Neuronal stem cell (in vitro differentiated cells): ENCODE data around the gene TRAF2.

ENCODE experiments used
- DNase-seq: peaks from one replicate; pipeline ENCODE4 v3.0.0-alpha.2; 2013; ENCODE audit warnings: low spot score
- H2AFZ ChIP-seq: one replicate; pipeline ENCODE4 v1.6.1; 2013; ENCODE audit warnings: mild to moderate bottlenecking, low read length, inconsistent platforms
- H2AK5ac ChIP-seq: 2 replicates; pipeline ENCODE4 v1.6.1; 2013; ENCODE audit warnings: low read depth, mild to moderate bottlenecking, inconsistent platforms, low read length, moderate library complexity, mixed read lengths
- H2BK120ac ChIP-seq: 2 replicates; pipeline ENCODE4 v1.6.1; 2013; ENCODE audit warnings: low read depth, mild to moderate bottlenecking, inconsistent platforms, low read length, moderate library complexity, mixed read lengths
- H2BK12ac ChIP-seq: one replicate; pipeline ENCODE4 v1.6.1; 2013; ENCODE audit warnings: low read length, inconsistent platforms
- H2BK15ac ChIP-seq: 2 replicates; pipeline ENCODE4 v1.6.1; 2013; ENCODE audit warnings: mild to moderate bottlenecking, low read length, inconsistent platforms, mixed read lengths
- H2BK5ac ChIP-seq: one replicate; pipeline ENCODE4 v1.6.1; 2013; ENCODE audit warnings: inconsistent platforms, mild to moderate bottlenecking, low read length, moderate library complexity
- H3K14ac ChIP-seq: one replicate; pipeline ENCODE4 v1.6.1; 2013; ENCODE audit warnings: low read length, inconsistent platforms
- H3K18ac ChIP-seq: 2 replicates; pipeline ENCODE4 v1.6.1; 2013; ENCODE audit warnings: low read length, inconsistent platforms
- H3K23ac ChIP-seq: 2 replicates; pipeline ENCODE4 v1.6.1; 2013; ENCODE audit warnings: low read depth, mild to moderate bottlenecking, mixed read lengths, low read length, inconsistent platforms; ENCODE audit not compliant: poor library complexity
- H3K27ac ChIP-seq: replicated peaks from 3 replicates; pipeline ENCODE4 v1.5.1; 2013; ENCODE audit warnings: low read length, inconsistent platforms
- H3K27me3 ChIP-seq, 3 experiments: 2 replicates each; pipeline ENCODE4 v1.6.1; 2013; ENCODE audit warnings: low read length in 3 of 3, mild to moderate bottlenecking in 2 of 3, inconsistent platforms in 1 of 3, low read depth in 1 of 3, mixed read lengths in 1 of 3, moderate library complexity in 1 of 3; ENCODE audit not compliant: control insufficient read depth in 3 of 3, insufficient read depth in 3 of 3
- H3K36me3 ChIP-seq, 2 donors: replicated peaks in 1 of 2; 2 replicates each; pipeline ENCODE4 v1.6.1; 2013; ENCODE audit warnings: low read length in 2 of 2; ENCODE audit not compliant: control insufficient read depth in 2 of 2, insufficient read depth in 2 of 2
- H3K4ac ChIP-seq: 2 replicates; pipeline ENCODE4 v1.6.1; 2013; ENCODE audit warnings: inconsistent platforms, mild to moderate bottlenecking, low read length, moderate library complexity
- H3K4me1 ChIP-seq, 2 donors: 1 replicate in 1 of 2; 2 replicates in 1 of 2; pipeline ENCODE4 v1.6.1; 2013; ENCODE audit warnings: low read length in 2 of 2, low read depth in 1 of 2; ENCODE audit not compliant: control insufficient read depth in 2 of 2, insufficient read depth in 1 of 2
- H3K4me2 ChIP-seq: one replicate; pipeline ENCODE4 v1.6.1; 2013; ENCODE audit warnings: mild to moderate bottlenecking, low read length, inconsistent platforms; ENCODE audit not compliant: insufficient read depth, poor library complexity, severe bottlenecking
- H3K4me3 ChIP-seq, 2 donors: 2 replicates each; pipeline ENCODE4 v1.5.1; 2013; ENCODE audit warnings: low read length in 2 of 2, mild to moderate bottlenecking in 2 of 2, inconsistent platforms in 1 of 2, moderate library complexity in 1 of 2
- H3K79me1 ChIP-seq: one replicate; pipeline ENCODE4 v1.6.1; 2013; ENCODE audit warnings: low read depth, mild to moderate bottlenecking, inconsistent platforms, low read length, moderate library complexity
- H3K9ac ChIP-seq: one replicate; pipeline ENCODE4 v1.6.1; 2013; ENCODE audit warnings: mild to moderate bottlenecking, low read depth, low read length, inconsistent platforms; ENCODE audit not compliant: poor library complexity
- H3K9me3 ChIP-seq, 2 donors: replicated peaks in 1 of 2; 2 replicates each; pipeline versions ENCODE3 to v1.6.1; 2013; ENCODE audit warnings: low read length in 2 of 2, mild to moderate bottlenecking in 2 of 2, inconsistent platforms in 1 of 2, low read depth in 1 of 2, mixed read lengths in 1 of 2, moderate library complexity in 1 of 2; ENCODE audit not compliant: control insufficient read depth in 2 of 2, insufficient read depth in 1 of 2
- H4K8ac ChIP-seq: one replicate; pipeline ENCODE4 v1.6.1; 2013; ENCODE audit warnings: low read depth, mild to moderate bottlenecking, inconsistent platforms, low read length, moderate library complexity
- H4K91ac ChIP-seq: one replicate; pipeline ENCODE4 v1.6.1; 2013; ENCODE audit warnings: low read length, low read depth, mild to moderate bottlenecking, inconsistent platforms; ENCODE audit not compliant: poor library complexity
- WGBS, 2 donors: extraction: QIAGEN DNeasy Blood & Tissue Kit; methylation state at CpG; one replicate each; pipeline ENCODE4 v1.1.7; 2013; ENCODE audit warnings: missing lambda C conversion rate in 2 of 2, mixed read lengths in 1 of 2; ENCODE audit not compliant: insufficient read length in 2 of 2, insufficient replicate concordance in 1 of 2; ENCODE audit errors: extremely low coverage in 2 of 2; 5-methylcytosine and 5-hydroxymethylcytosine counted together

TRAF2 gene

DNA sequence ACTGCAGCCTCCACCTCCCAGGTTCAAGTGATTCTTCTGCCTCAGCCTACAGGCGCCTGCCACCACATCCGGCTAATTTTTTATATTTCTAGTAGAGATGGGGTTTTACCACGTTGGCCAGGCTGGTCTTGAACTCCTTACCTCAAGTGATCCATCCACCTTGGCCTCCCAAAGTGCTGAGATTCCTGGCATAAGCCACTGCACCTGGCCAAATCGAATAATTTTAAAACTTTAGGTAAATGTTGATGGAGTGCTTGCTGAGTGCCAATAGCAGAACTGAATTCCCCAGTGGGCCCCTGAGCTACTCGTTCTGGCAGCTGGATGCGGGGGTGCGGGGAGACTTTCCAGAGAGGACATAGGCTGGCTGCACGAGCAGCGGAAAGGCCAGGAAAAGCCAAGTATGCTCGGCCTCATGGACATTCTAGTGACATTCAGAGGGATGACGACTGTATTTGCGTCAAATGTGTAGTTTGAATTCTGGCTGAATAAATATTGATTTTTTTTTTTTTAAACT lies 16.8 kb downstream of the TRAF2 start:
- no peak overlapping the region for H2BK120ac ChIP-seq
- no peak overlapping the region for H2BK5ac ChIP-seq
- H3K27me3 ChIP-seq: no peaks in the 10 kb centered on the region
- no peak overlapping the region for H4K8ac ChIP-seq
- H3K4me2 ChIP-seq: no peak overlapping the region
- H3K9ac ChIP-seq: no peak overlapping the region
- H3K79me1 ChIP-seq: peaks cover 17% of the 10 kb centered on the region
- no peak overlapping the region for H2BK12ac ChIP-seq
- no peak overlapping the region for H3K14ac ChIP-seq
- no peak overlapping the region for H3K4me3 ChIP-seq
- no peak overlapping the region for H3K23ac ChIP-seq
- WGBS, 2 donors: no CpG with 5 or more reads among the region's 12 CpGs
- H3K27ac ChIP-seq: no peak overlapping the region
- H3K4me1 ChIP-seq: no peaks in the 10 kb centered on the region
- no peak overlapping the region for H3K18ac ChIP-seq
- no peak overlapping the region for H2BK15ac ChIP-seq
- no peak for DNase-seq
- H2AFZ ChIP-seq: no peak overlapping the region
- peaks cover 57 to 94% of the 10 kb centered on the region in 2 donors for H3K36me3 ChIP-seq
- no peak overlapping the region for H2AK5ac ChIP-seq
- H4K91ac ChIP-seq: no peak overlapping the region
- no peak overlapping the region for H3K4ac ChIP-seq
- H3K9me3 ChIP-seq: no peaks in the 10 kb centered on the region

DNA sequence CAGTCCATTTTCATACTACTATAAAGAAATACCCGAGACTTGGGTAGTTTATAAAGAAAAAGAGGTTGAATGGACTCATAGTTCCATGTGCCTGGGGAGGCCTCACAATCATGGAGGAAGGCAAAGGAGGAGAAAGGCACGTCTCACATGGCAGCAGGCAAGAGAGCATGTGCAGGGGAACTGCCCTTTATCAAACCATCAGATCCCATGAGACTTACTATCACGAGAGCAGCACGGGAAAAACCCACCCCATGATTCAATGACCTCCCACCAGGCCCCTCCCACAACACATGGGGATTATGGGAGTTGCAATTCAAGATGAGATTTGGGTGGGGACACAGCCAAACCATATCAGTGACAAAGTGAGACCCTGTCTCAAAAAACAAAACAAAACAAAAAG lies 19.9 kb downstream of the TRAF2 start:
- DNase-seq: no peak
- Histone ChIP-seq H3K23ac (no peak overlapping the region), H3K14ac (no peak overlapping the region), H2BK5ac (no peak overlapping the region), H4K91ac (no peak overlapping the region), H2BK12ac (no peak overlapping the region), H2BK15ac (no peak overlapping the region), H3K18ac (no peak overlapping the region), H3K27ac (no peak overlapping the region), H3K36me3 (peaks cover 45 to 86% of the 10 kb centered on the region in 2 donors), H3K9me3 (no peaks in the 10 kb centered on the region), H4K8ac (no peak overlapping the region), H3K4ac (no peak overlapping the region), H3K9ac (no peak overlapping the region), H3K79me1 (peaks cover 16% of the 10 kb centered on the region), H3K4me2 (no peak overlapping the region), H3K4me3 (no peak overlapping the region), H2AFZ (no peak overlapping the region), H3K27me3 (no peaks in the 10 kb centered on the region), H2BK120ac (no peak overlapping the region), H2AK5ac (no peak overlapping the region), H3K4me1 (no peaks in the 10 kb centered on the region)
- no CpG with 5 or more reads among the region's 4 CpGs for WGBS, 2 donors

- H4K8ac ChIP-seq: no peak overlapping the region
- no peaks in the 10 kb centered on the region for H3K27me3 ChIP-seq
- no peak overlapping the region for H2AK5ac ChIP-seq
- peak overlapping the region; percentile 60 for H3K9ac ChIP-seq
- no peak overlapping the region for H2AFZ ChIP-seq
- no peak overlapping the region for H2BK12ac ChIP-seq
- H3K14ac ChIP-seq: no peak overlapping the region
- no peak for DNase-seq
- H3K4ac ChIP-seq: no peak overlapping the region
- peak overlapping the region; percentile 65 for H3K23ac ChIP-seq
- no peaks in the 10 kb centered on the region for H3K9me3 ChIP-seq
- H2BK15ac ChIP-seq: no peak overlapping the region
- H4K91ac ChIP-seq: no peak overlapping the region
- H3K4me3 ChIP-seq: no peak overlapping the region
- no peaks in the 10 kb centered on the region for H3K4me1 ChIP-seq
- peak overlapping the region; percentile 82 for H2BK5ac ChIP-seq
- H3K36me3 ChIP-seq: peaks cover 35 to 84% of the 10 kb centered on the region in 2 donors
- H3K4me2 ChIP-seq: no peak overlapping the region
- H3K79me1 ChIP-seq: peaks cover 12% of the 10 kb centered on the region
- H2BK120ac ChIP-seq: no peak overlapping the region
- no CpG with 5 or more reads among the region's 29 CpGs for WGBS, 2 donors
- peak overlapping the region; percentile 71 for H3K18ac ChIP-seq
- no peak overlapping the region for H3K27ac ChIP-seq
Observed at GRCh38 chr9:136907011-136907914, 20.9 kb downstream of the TRAF2 start.

GRCh38 chr9:136910197-136910900 lies 24.0 kb downstream of the TRAF2 start:
- no peaks in the 10 kb centered on the region for H3K9me3 ChIP-seq
- no CpG with 5 or more reads among the region's 12 CpGs for WGBS, 2 donors
- no peak overlapping the region for H2BK15ac ChIP-seq
- H3K27ac ChIP-seq: no peak overlapping the region
- H3K36me3 ChIP-seq: peaks cover 31 to 87% of the 10 kb centered on the region in 2 donors
- no peak overlapping the region for H3K23ac ChIP-seq
- no peak overlapping the region for H3K9ac ChIP-seq
- no peak overlapping the region for H3K4me3 ChIP-seq
- no peak overlapping the region for H2AFZ ChIP-seq
- no peak overlapping the region for H3K18ac ChIP-seq
- H2BK120ac ChIP-seq: no peak overlapping the region
- H3K27me3 ChIP-seq: no peaks in the 10 kb centered on the region
- no peak overlapping the region for H2AK5ac ChIP-seq
- H3K79me1 ChIP-seq: peaks cover 12% of the 10 kb centered on the region
- H3K4ac ChIP-seq: no peak overlapping the region
- H2BK12ac ChIP-seq: no peak overlapping the region
- no peak overlapping the region for H3K4me2 ChIP-seq
- H4K8ac ChIP-seq: no peak overlapping the region
- H3K4me1 ChIP-seq: no peaks in the 10 kb centered on the region
- DNase-seq: no peak
- no peak overlapping the region for H3K14ac ChIP-seq
- no peak overlapping the region for H2BK5ac ChIP-seq
- no peak overlapping the region for H4K91ac ChIP-seq
